Glomerular endothelial cell (primary cell): ENCODE results near the gene NR3C2. TPM values are rescaled to one million over a fixed set of nuclear protein-coding genes. Genes with fewer than 3 reads are reported as not detected.
"Not testable (repeated sequence)": the region's sequence is repeated elsewhere in the genome, so short reads cannot be mapped to it uniquely, and the experiment has no call there.

ENCODE experiments used
- DNase-seq: peaks from one replicate; pipeline ENCODE4 v3.0.0-alpha.2; 2011; ENCODE audit warnings: low read depth, low spot score; ENCODE audit errors: extremely low read depth
- total RNA-seq: library from RNA; depleted of rRNA; stranded (reverse); fragments of >200 nt; gene quantifications from 2 replicates; pipeline ENCODE4 v1.2.3, GENCODE V29; 2015

NR3C2 gene
- total RNA-seq, 1 donor from 2014 or later = 5.2 TPM

DNA sequence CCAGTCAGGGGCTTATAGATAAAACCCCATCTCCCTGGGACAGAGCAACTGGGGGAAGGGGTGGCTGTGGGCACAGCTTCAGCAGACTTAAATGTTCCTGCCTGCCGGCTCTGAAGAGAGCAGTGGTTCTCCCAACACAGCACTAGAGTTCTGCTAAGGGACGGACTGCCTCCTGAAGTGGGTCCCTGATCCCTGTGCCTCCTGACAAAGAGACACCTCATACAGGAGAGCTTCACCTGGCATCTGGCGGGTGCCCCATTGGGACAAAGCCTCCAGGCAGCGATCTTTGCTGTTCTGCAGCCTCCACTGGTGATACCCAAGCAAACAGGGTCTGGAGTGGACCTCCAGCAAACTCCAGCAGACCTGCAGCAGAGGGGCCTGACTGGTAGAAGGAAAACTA lies 359.1 kb downstream of the NR3C2 start:
- DNase-seq = not testable (repeated sequence)

DNA sequence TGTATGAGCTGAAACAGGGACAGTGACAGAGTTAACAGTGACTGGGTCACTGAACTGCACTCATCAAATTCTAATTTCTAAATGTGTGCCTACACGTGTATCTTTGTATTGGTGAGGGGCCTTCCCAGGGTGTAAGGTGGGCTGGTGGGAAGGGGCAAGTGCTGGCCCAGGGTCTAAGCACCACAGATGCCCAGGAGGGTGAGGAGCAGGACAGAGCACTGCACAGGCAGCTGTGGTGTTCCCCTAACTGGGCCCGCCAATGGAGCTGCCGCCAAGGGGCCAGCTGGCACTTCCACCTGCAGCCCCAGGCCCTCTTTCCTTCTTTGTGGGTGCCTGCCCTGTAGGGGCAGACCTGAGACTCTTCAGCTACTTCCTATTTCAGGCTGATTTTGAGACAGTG lies 360.5 kb downstream of the NR3C2 start:
- no peak for DNase-seq

DNA sequence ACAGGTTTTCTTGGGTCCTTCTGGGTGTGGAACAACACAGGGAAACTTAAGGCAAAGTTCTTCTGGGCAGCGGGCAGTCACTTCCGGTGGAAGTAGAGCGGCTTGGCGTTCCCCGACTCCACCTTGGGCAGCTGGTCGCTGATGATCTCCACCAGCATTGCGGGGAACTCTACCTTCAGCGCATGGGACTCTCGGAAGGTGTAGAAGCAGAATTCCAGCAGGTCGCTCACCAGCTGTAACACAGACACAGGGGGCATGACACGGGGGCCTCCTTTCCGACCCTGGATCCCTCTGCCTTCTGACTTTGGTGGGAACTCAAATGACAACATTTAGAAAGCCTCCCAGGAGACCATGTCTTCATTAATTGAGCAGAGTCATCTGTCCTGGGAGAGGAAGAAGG lies 360.9 kb downstream of the NR3C2 start:
- no peak for DNase-seq

DNA sequence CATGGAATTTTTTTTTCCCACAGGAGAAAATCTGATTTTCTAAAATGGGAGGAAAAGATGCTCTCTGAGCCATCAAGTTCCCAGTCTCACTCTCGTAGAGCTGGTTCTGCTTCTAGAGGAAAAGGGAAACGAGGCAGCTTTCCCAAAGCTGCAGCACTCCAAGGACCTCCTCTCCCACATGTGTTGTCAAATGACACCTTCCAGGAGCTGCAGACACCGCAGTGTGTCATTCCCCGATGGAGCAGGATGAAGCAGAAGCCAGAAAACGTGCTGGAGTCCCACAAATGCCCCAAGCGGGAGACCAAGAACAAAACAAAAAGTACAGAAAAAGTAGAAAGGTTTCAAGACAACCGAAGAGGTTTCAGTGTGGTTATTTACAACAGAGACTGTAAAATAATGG lies 362.3 kb downstream of the NR3C2 start:
- DNase-seq = no peak

DNA sequence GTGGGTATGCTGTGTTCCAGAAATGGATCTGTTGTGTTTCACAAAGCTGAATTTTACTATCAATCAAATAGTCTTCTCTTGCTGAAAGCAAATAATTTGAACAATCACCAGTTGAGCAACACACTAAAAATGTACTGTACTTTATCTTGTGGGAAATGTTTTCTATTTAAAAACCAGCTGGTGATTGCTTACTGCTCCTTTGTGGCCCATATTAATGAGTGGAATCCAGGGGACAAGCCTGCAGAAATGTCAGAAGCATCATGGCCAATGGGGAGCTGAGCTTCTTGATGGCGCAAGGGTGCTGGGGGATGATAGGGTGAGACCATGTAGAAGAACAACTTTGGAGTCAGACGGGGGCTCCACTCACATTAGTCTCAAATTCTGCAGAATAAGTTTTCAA lies 364.2 kb downstream of the NR3C2 start:
- no peak for DNase-seq

DNA sequence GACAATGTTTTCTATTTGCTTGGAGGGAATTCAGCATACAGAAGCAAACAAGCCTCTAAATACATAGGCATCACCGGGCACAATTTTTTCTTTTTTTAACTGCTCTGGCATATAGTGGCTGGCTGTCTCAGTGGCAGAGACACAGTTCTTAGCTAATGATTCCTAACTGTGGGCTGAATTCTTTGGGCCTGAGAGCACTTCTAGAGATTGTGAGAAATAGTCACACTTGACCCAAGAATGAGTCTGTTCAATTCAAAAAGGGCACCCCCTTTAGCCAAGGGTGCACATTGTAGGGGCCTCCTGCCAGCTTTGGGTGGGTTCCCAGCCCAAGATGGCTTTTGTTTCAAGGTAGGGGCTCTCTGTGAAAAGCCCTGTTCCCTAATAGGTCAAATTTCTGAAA lies 364.6 kb downstream of the NR3C2 start:
- no peak for DNase-seq

DNA sequence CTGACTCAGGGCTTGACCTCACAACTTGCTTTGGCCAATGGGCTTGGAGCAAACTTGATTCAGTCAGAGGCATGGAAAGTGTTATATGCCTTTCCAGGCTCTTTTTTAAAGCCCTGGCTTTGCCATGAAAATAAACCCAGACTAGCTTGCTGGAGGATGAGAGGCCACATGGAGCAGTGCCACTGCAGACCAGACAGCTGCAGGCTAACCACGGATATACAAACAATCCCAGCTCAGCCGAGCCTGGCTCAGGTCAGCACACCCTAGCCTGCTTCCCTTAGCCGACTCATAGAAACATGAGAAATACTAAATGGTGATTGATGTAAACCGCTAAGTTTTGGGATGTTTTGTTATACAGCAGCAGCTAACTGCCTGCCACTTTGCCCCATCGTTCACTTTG lies 365.2 kb downstream of the NR3C2 start:
- no peak for DNase-seq

DNA sequence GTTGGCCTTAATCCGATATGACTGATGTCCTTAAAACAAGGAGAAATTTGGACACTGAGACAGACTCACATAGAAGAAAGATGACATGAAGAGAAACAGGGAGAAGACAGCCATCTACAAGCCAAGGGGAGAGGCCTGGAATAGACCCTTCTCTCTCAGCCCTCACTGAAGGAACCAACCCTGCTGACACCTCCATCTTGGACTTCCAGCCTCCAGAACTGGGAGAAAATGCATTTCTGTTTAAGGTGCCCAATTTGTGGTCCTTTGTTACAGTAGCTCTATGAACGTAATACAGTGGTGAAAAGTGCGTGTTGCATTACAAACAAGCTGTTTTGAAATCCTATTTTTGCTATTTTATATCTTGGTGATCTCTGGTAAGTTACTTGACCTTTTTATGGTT lies 366.8 kb downstream of the NR3C2 start:
- DNase-seq = no peak

DNA sequence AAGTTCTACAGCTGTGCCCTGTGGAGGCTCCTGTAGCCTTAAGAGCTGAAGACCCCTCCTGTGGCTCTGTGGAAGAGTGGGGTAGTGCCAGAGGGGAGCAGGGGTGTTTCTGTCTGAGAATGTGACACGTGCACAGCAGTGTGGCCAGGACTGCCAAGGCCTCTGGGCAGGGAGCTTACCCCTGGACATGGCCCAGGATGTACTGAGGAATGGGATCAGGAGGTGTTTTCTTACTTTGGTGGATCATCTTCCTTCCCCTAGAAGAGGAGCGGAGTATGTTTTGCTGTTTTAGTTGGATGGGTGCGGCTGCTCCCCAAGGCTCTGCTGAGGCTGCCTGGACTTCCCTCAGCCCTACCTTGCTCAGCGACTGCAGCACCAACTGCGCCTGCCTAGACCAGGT lies 367.8 kb downstream of the NR3C2 start:
- DNase-seq = no peak

DNA sequence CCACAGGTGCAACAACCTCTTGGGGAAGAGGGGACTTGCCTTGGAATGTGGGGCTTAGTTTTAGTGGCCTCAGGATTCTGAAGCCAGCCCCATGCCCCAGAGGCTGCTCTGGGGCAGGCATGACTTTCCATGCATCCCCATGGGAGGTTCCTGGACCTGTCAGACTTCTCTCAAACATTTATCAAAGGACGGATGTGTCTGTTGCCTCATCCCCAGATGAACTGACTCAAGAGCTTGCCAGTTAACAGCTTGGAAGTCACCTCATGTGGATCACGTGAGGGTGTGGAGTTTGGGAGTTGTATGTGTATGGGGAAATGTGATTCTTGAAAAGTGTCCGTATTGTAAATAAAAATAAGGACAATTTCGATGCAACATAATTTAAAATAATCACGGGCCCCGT lies 368.9 kb downstream of the NR3C2 start:
- no peak for DNase-seq

DNA sequence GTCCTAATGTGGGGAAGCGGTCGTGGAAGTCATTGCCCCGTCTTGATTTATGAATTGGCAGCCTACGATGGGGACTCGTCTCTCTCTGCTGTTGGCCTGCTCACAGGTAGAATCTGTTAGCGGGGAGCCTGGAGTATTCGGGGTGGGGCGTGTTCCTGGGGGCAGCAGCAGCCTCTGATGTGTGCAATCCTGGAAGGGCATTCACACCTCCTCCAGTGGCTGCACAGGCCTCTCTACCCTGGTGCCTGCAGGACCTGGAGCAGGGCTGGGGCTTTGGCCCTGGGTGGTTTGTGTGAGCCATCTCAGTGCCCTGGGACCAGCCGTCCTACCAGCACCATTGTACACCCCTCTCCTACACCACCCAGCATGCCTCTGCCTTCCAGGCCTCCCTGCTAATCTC lies 369.4 kb downstream of the NR3C2 start:
- no peak for DNase-seq

DNA sequence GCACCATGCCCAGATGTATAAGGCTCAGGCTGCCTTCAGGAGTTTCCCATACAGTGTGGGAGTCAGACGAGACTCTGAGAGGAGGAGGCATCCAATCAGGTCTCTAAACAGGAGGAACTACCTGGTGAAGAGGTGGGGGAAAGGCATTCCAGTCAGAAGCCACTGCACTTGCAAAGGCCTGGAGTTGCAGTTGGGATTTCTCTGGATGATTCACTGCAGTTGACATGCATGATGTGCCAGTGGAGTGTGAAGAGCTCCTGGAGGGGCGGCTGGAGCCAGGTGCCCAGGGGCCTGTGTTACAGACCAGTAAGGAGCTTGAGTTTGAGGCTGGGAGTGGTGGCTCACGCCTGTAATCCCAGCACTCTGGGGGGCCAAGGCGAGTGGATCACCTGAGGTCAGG lies 371.2 kb downstream of the NR3C2 start:
- no peak for DNase-seq

DNA sequence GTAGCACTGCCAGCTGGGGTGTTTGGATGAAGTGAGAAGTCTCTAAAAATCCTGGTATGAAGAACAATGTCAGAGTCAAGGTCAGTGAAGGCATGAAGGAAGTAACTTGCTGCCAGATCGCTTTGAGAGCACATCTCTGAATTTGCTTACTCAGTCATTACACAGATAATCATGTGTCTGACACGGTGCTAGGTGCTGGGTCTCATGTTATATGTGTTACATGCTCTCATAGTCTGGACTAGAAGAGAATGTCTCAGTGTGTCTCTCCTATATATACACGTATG lies 372.4 kb downstream of the NR3C2 start:
- no peak for DNase-seq

DNA sequence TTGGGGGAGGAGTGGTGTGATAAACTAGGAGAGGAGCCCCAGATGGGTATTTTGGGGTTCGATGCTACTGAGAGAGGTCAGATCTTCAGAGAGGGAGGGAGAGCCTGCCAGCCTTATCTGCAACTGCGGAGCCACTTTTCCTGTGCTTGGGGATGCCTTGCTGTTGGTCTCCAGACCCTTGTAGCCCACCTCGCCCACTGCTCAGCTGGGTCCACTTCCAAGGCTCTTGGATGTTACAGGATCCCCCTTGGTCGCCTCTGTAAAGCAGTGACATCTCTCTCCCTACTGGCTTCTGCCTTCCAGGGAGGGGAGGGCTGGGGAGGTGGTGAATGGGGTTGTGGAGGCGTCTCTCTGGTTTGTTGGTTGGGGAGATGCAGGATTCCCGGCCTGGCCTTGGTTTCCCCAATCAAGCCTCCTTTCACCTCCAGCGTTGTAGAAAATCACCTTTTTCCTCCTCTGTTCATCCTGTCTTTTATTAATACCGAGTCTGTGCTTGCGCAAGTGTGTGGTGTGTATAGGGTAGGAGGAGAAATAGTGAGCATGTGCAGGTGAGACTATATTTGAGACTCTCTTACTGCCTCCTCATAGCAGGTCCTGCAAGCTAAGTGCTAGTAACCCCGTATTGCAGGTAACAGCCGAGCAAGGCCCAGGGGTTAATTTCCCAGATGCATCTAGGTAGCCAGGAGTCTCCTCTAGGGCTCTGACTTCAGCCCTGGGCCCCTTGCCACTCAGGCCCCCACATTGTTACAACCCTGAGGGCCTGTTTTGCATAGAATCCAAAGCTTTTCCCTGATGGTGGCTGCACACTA lies 372.9 kb downstream of the NR3C2 start:
- DNase-seq = no peak

DNA sequence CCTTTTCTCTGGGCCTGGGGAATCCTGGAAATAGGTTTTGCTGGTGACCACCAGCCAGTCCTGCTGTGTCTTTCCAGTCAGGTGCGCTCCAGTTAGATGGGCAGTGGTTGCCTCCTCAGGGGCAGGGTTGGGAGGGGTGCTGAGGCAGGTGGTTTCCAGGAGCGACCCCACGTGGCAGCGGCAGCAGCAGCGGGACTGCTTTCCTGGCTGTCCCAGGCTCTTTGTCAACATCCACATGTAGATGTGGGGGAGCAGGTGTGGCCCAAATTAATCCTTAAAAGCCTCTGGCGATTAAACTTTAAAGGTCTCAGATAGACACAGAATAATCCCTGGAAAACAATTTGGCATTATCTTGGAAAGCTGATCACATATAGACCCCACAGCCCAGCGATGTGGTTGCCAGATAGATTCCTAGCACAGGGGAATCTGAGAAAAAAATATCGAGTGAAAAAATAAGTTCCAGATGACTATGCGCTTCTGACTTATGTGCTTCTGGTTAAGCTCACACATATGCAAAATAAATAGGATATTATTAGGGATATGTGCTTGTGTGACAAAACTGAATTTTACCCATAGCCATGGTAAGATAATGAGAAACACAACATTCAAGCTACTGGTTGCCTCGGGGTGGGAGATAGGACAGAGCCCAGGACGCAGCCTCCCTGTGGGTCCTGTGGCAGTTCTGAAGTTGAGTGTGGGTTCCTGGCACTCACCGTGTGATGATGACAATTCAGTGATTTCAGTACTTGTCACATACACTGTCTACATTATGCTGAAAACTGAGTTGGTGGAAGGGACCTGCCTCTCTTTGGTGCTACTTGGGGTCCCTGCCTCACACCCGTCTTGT lies 373.9 kb downstream of the NR3C2 start:
- DNase-seq = no peak

DNA sequence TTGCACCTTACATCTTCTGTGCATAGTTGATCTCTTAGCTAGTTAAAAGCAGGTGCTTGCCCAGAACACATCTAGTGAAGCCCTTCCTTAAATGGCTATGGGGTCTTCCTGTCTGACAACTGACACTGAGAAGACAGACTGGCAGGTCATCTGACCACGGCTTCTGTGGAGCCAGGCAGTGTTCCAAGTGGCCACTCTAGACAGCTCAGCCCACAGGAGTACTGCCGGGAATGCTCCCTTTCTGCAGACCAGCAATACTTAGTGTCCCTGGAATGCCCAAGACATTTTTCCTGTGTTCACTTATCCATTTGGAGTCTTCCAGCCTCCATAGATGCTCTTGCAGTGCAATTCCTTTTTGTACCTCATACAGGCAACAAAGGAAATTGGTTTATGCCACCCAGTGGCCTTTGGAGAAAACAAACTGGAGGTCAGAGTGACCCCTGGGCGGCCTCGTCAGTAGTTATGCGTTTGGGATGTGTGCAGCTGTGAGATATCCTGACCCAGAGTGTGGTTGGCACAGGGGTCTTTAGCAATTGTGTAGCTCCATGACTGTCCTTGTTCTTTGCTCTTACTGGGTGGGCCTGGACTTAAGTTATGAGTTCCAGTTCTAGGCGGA lies 374.8 kb downstream of the NR3C2 start:
- DNase-seq = no peak

DNA sequence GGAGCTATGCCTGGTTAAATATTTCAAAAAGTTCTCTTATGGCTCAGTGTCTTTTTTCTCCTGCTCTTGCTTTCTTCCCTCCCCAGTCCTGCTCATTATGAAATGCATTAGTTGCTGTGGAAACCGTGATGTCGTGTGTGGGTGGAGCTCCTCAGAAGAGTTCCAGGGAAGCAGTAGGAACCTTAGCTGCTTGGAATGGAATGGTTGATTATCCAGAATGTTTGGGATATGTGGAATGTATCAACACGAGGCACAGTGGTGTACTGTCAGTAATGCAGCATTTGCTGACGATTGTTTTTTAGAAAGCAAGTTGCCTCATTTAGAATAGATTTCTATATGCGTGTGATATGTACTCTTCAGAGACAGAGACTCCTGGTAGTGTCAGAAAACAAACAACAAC lies 377.1 kb downstream of the NR3C2 start:
- no peak for DNase-seq

DNA sequence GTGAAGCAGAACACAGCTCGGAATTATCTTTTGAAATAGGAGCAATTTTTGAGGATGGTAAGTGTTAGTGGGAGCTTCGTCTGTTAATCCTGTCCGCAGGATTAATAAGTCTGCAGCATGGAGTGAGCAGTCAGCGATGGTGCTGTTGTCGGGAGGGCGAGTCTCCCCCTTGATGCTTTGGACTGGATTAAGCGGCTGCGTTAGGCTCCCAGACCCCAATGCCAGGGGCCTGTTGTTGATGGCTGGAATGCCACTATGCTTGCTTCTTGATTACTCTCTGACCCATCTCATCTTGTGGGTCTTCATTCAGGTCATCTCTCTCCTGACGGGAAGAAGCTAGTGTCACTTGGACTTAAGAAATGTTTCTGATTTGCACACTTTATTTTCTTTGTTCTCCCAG lies 377.8 kb downstream of the NR3C2 start:
- no peak for DNase-seq

DNA sequence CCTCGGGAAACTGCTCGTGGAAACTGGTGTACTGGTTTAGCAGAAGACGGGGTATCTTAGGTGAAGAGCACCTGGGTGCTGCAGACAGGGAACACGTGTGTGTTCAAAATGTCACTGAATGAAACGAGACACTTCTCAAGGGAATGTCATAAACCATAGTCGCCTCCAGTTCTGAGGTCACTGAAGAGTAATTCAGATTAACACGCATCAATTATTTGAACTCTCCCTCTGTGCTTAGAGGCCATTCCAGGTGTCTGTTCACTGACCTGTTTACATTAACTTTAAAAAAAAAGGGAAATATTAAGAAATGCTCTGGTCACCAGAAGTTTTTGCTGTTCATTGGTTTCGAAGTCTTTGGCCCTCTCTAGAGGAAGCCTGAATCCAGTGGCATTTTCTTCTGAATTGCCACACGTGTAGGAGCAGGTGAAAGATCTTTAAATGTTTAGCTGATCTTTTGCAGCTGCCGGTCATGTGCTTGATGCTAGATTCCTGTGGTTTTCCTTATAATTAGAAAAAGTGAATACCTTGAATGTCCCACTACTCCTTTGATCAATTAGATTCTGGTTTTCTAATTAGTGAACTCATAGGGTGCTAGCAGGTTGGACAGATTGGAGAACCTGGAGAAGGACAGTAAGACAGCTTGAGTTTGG lies 379.8 kb downstream of the NR3C2 start:
- DNase-seq = no peak

DNA sequence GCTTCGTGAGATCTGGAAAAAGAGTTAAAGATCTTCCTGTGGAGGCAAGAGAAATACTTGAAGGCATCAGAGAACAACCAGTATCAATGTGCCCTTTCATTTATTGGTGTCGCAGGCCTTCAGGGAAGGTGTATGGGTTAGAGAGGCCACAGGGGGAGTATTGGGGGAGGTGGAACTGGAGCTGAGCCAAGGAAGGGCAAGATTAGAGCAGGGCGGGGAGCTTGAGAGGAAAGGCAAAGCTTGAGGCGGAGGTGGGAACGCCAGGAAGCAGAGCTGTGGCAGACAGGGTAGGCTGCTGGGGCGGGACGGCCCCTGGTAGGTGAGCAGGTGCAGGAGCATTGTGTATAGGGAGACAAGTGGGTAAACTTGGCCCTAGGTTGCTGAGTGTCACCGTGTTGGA lies 380.4 kb downstream of the NR3C2 start:
- DNase-seq = no peak

DNA sequence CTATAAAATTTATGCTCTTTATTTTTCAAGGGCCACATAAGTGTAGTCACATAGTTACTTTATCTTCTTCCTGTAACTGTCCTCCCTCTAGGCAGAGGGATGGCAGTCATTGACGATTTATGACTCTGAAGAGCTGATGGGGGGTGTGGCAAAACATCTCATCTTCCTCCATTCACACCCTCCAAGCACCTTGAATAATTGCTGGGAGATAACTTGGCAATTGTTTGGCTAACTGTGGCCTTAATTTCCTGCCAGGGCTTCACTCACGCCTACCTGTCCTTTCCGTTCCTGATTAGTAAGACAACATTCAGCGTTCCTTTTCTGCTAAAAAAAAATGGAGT lies 381.1 kb downstream of the NR3C2 start:
- no peak for DNase-seq
